ENCODE measurements around the gene FAM20B. TPM values are rescaled to one million over a fixed set of nuclear protein-coding genes. Genes with fewer than 3 reads are reported as not detected.
A peak's percentile ranks its signal among the peaks of the same experiment; 100 is the strongest.
"Not testable (repeated sequence)": the region's sequence is repeated elsewhere in the genome, so short reads cannot be mapped to it uniquely, and the experiment has no call there.

The FAM20B gene
- total RNA-seq, 1 donor from 2014 or later: 69.9 TPM

DNA sequence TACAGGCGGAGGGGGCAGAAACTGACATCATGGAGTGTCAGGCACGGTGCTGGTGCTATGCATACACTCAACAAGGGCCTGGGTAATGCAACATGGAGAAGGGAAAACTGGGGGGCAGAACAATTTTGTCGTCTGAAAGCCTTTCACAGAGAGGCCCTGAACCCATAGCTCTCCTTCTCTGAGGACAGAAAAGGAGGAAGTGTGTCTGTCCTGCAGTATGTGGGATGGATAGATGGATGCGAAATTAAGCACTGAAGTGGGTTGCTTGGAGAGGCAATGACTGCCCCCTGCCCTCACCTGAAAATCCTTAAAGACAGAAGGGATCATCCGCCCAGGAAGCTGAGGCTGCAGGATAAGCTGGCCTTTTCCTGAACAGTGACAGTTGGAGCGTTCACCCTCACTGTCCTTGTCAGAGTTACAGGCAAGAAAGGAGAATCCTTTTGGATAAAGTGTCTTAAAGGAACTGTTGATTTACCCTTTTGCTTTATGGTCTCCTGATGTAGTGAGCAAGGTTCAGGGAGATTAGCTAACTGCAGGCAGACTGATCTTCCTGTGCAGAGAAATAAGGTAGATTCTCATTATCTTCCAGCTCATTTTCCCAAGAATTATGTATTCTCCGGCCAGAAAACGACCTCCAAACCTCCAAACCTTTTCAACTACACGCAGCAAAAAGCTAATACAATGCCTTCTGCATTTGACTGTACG lies 1.6 kb upstream of the FAM20B start:
- DNase-seq (ENCODE audit: low spot score): no peak

DNA sequence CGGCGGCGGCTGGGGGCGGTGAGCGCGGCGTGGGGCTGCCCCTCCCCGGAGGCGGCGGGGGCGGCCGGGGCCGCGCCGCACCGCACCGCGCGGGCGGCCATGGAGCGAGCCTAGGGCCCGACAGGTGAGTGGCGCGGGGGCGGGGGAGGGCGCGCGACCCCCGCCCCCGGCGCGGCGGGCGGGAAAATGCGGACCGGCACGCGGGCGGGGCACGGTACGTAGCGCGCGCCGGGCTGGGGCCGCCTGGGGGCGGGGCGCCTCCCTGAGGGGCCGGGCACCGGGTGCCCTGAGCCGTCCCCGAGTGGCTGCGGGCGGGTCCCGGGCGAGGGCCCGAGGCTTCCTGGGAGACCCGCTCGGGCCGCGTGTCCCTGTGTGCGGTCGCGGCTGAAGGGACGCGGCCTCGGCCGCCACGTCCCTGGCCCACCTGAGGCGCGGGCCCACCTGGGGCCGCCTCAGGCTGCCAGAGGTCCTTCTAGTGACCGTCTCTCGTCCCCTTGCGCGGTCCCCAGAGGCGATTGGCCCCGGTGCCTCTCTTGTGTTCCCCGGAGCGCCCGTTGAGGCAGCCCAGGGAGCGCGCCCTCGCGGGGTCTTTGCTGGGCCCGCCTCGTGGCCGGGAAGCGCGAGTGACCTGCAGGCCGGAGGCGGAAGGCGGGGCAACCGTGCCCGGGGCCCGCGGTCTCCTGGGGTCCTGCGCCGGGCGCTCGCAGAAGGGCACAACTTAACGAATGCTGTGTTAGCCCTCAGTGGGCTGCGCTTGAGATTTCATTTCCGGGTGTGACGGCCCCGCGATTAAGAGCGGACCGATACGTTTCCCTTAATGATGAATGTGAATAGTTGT lies 500 bp downstream of the FAM20B start:
- peak; percentile 65 for DNase-seq (ENCODE audit: low spot score)

DNA sequence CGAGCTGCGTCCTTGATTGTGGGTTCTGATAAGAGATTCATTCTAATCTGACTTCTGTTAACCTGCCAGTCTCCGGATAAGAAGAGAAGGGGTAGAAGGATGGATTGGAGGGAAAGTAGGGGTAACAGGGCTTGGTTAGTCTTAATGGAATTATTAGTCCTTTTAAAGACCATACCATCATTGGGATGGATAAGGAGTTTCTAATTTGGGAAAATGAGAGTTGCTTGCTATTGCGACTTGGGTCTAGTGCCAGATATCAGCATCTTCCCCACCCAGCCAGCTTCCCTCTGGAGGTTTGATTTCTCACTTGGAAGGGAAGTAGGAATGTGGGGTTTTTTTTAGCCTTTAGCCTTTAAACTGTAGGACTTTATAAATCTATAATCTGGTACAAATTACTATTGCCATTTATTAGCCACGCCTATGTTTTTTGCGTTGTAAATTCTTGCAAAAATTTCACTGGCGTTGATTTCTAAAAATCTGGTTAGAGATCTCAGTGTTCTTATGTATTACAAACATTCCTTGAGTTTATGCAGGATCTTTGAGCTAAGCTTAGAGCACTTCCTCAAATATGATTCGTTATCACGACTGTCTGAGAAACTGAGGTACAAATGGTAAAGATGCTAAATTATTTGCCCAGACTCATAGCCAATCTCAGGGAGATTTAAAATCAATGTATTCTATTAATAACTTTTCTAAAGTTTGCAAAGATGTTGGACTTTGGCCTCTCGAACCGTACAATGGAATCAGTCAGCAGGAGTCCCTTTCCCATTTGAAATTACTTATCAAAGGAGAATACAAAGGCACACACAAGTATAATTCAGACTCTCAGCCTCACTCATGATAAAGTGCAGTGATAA lies 1.3 kb downstream of the FAM20B start:
- DNase-seq (ENCODE audit: low spot score): peak; percentile 46

DNA sequence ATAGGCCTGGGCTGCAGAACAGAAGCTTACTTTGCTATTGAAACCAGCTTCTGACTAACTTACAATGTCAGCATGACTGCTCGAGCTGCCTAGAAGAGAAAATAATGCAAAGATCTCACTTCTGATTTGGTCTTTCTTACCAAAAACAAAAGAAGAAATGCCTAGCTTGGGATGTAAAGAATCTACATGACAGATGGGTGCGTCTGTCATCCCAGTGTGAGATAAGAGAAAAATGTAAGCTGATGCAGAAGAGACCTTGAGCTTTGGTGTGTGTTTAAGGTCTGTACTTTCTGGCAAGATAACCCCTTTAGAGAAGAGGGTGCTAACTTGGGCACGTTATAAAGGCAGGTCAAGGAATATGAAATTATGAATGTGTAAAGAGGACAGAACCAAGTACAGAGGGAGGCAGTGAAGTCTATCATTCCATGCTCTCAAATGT lies 3.6 kb downstream of the FAM20B start:
- no peak for DNase-seq (ENCODE audit: low spot score)

DNA sequence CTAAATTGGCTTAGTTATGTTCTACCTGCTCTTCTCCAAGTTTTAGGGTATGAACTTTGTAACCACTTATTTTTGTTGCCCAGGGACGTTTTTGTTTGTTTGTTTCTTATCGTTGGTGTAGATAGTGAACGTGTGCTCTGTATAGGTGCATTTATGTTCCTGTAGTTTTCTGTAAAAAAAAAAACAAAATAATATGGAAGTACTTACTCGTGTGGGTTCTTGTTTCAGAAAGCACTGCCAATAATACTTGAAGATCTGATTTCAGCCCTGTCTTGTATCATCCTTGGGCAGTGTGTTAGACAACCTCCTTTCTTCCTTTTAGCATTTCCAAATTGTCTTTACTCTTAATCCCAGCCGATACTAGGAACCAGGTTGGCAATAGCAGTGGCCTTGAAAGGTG lies 4.4 kb downstream of the FAM20B start:
- no peak for DNase-seq (ENCODE audit: low spot score)

DNA sequence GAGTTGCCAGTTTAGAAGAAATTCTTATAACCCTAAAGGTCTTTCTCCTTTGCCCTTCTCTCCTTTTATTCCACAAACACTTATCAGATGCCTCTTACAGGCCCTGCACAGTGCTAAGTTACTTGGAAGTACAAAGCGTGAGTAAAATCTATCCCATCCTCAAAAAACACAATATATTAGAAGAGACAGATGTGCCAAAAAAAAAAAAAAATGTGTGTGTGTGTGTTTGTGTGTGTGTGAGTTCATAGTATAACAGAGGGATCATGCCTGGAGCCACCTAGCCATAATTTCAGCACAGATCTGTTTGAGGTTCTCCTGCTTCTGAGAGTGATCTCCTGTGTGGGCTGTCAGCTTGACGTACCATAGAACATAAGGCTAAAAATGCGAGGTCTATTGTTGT lies 5.0 kb downstream of the FAM20B start:
- DNase-seq (ENCODE audit: low spot score): no peak

DNA sequence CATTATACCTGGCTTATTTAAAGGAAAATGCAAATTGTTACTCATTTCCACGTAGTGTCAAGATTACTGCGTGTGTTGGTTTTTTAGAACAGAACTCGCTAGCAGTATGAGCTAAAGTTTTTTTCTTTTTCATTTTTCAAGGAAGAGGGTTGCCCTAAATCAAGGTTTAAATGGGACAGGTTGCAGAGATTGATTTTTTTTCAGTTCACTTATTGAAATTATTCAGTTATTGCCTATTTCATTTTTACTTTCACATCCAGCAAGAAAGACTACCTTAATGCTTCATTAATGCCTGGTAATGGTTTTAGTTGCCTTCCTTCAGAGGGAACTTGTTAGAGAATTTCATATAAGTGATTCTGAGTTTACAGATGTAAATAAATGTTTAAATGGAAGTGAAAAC lies 5.6 kb downstream of the FAM20B start:
- no peak for DNase-seq (ENCODE audit: low spot score)

DNA sequence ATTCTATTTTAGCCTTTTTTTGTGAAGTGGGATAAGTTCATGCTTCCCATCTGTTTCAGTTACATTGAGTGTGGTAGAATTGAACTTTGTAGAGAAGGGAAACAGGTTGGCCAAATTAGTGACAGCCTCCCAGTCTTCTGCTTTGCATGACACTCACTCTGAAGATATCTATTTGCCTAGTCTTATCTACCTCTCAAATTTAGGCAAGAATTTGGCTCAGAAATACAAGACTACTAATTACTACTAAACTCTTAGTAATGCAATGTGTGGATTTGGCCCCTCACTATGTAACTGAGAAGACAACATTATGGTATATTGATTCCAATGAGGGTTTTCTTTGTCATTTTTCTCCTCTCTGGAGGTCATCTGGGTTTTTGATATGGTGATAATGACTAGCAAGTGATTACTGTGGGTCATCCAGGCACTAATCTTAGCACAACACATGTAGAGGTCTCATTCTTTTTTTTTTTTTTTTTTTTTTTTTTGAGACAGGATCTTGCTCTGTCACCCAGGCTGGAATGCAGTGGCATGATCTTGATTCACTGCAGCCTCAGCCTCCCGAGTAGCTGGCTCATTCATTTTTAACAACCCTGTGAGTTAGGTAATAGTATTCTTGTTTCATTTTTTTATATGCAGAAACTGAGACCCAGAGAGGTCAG lies 6.3 kb downstream of the FAM20B start:
- no peak for DNase-seq (ENCODE audit: low spot score)

DNA sequence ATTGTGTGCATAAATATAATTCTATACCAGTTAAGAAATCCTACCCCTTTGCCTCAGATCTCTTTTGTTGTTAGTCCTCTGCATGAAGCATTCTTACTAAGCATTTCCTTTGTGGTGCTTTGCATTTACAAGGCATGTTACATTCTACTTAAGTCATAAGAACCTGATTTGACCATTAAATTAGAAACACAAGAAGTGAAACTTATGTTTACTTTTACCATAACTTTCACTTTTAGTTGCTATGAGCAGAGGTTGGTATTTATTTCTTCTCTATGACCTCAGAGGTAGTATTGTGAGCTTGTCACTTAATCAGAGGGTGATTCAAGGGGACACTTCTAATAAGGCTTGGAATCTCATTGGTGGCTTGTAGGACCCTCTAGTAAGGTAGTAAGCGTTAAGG lies 9.0 kb downstream of the FAM20B start:
- DNase-seq (ENCODE audit: low spot score): no peak

DNA sequence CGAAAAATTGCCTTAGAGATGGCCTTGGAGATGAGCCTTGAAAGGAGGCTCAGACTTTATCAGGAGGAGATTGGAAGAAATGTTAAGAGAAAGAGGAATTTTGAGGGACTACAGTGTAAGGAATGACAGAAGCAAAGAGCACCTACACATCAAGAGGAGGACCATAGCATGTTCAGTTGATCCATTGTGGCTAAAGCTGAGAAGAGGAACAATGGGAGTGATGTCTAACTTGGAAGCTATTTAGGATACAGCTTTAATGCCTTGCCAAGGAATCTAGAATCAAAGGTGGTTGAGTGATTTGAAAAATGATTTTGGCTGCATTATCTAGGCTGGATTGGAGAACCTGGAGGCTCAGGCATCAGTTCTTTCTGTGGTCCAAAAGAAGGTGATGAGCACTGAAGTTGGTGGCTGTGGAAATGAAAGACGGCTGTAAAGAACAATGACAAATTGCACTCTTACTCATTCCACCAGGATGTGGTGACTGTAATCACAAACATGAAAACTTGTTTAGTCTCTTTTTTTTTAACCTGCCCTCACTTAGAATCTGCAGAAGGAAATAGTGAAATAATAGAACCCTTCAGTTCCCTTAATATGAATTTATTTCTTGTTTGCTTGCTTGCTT lies 11.3 kb downstream of the FAM20B start:
- no peak for DNase-seq (ENCODE audit: low spot score)

DNA sequence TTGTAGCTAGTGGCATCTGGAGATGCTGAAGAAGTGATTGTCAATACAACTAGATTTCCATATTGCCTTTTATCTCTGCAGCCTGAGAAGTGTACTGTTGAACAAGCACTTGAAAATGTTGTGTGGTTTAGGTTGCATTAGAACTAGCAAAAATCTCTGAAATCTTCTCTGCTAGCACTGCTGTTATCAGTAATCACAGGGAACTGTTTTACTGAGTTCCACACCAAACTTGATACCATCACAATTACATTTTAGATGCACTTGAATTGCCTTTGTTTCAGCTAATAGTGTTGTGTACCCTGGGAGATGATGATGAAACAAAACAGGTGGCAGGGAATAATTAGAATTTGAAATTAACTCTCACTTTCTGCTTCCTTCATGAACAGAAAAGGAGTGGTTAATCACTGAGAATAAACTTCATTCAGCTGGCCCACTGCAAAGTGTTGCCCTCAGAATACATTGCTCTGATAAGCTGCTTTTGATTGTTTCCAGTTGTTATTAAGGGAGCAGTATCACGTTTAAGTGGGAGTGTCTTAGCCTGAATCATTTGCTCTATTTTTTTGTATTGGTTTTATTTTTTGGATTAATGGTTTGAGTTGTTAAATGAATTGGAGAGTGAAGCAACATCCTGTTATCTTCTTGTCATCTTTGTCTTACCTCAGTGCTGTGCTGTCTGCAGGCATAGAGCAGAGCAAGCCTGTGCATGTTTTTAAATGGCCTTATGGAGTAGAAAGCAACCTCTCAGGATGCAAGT lies 13.0 kb downstream of the FAM20B start:
- DNase-seq (ENCODE audit: low spot score): no peak

DNA sequence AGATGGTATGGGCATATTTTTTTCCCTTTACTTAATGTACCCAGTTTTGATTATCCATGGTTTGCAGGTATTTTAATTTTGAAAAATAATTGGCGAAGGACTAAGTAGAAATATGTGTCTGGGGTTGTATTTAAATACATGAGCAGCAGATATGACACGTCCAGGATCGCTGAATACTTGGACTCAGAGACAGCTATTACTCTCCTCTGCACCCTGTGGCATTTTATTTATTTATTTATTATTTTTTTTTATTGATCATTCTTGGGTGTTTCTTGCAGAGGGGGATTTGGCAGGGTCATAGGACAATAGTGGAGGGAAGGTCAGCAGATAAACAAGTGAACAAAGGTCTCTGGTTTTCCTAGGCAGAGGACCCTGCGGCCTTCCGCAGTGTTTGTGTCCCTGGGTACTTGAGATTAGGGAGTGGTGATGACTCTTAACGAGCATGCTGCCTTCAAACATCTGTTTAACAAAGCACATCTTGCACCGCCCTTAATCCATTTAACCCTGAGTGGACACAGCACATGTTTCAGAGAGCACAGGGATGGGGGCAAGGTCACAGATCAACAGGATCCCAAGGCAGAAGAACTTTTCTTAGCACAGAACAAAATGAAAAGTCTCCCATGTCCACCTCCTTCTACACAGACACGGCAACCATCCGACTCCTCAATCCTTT lies 13.9 kb downstream of the FAM20B start:
- DNase-seq (ENCODE audit: low spot score): not testable (repeated sequence)

DNA sequence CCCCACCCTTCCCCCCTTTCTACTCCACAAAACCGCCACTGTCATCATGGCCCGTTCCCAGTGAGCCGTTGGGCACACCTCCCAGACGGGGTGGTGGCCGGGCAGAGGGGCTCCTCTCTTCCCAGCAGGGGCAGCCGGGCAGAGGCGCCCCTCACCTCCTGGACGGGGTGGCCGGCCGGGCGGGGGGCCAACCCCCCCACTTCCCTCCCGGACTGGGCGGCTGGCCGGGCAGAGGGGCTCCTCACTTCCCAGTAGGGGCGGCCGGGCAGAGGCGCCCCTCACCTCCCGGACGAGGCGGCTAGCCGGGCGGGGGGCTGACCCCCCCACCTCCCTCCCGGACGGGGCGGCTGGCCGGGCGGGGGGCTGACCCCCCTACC lies 14.5 kb downstream of the FAM20B start:
- not testable (repeated sequence) for DNase-seq (ENCODE audit: low spot score)

DNA sequence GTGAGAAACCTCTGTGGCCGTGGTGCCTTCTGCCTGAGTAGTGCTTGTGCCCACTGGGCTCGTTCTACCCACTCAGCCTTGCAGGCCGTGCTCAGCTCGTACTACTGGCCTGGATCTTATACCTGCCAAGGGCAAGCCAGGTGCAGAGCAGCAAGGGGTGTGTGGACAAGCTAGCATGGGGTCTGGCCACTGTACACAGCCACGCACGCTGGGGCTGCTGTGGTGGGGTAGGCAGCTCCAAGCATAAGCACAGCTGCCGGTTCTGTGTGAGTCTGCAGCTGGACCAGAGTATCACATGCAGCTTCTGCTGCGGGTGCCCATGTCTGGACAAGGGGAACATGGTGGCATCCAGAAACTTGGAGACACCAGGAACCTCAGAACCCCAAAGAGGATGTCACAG lies 16.4 kb downstream of the FAM20B start:
- DNase-seq (ENCODE audit: low spot score): no peak

DNA sequence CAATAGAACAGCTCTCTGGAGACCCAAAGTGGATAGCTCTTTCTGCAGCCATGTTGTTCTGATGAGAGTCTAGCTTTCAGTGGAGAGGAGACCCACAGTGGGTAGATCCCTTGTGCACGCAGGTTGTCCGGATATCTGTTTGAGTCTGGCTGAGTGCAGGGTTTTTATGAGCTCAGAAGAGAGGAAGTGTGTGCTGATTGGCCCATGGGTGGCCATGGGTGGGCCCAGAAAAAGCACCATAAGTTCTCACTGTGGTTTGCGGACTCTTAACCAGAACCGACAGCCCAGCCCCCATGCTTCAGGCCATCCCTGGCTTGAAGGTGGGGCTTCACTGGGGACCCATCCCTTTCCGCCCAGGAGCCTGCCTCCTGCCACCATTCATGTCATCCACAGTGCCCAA lies 17.0 kb downstream of the FAM20B start:
- no peak for DNase-seq (ENCODE audit: low spot score)

DNA sequence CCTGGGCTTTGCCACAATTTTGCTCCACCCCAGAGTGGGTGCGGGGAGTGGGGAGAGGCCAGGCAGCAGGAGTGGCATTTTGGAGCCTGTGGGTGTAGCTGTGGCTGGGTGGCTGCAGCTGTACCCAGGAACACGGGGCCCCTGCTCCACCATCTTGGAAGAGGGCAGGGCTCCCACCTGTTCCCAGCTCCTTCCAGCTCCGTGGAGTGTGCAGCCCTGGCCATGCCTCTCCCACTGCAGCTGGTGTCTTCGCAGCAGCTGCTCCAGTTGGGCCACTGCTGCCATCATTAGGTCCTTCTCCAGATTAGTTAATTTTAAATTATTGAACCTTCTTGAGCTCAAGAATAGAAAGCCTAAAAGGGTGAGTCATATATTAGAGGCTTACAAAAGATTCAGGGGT lies 17.6 kb downstream of the FAM20B start:
- DNase-seq (ENCODE audit: low spot score): no peak

DNA sequence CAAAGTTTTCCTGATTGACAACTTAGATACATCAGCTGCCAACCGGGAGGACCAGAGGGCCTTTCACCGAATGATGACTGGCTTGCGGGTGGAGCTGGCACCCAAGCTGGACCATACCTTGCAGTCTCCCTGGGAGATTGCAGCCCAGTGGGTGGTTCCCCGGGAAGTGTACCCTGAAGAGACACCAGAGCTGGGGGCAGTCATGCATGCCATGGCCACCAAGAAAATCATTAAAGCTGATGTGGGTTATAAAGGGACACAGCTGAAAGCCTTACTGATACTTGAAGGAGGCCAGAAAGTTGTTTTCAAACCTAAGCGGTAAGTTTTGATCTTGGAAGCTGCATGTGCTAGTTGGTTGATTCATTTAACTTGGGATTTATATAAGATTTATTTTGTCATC lies 18.2 kb downstream of the FAM20B start:
- no peak for DNase-seq (ENCODE audit: low spot score)

DNA sequence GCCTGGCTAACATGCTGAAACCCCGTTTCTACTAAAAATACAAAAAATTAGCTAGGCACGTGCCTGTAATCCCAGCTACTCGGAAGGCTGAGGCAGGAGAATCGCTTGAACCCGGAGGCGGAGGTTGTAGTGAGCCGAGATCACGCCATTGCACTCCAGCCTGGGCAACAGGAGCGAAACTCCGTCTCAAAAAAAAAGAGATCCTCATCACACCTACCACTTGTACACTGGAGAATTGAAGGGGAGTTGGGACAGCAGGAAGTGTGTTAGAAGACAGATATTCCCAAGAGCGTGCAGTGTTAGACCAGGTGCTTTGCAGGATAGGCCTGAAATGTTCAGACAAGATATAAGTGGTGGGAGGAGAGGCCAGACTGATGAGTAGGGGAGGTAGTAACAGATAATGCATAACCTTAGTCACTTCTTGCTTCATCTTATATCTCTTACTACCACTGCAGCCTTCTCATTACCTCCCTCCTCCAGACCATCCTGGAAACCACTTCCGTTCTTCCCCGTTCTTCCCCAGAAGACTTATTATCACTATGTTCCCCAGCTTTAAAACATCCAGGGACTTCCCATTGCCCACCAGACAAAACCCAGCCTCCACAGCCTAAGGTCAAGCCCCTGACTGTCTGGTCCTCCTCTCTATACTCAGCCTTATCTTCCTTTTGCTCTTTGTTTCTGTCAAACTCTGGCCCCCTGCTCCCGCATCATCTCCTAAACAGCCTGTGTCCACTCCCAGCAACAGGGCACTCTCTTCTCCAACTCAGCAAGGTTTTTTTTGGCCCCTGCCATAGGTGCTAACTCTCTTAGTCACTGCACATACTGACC lies 21.3 kb downstream of the FAM20B start:
- no peak for DNase-seq (ENCODE audit: low spot score)

DNA sequence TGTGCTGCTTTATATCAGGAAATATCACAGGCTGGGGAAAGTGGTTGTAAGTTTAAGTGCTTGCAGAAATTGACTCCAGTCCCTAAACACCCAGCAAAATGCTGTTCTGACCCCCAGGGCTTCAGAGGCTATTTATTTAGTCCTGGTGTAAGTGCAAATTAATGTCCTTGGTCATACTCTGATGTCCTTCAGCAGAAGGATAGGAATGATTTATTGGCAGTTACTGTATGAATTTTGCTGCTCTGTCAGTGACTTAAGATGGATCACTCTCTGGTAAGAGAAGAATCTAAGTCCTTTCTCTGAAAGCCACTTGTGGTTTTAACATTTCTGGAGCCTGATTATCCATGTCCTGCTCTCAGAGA lies 21.9 kb downstream of the FAM20B start:
- DNase-seq (ENCODE audit: low spot score): no peak

All from mucosa of gallbladder (tissue), 1 donor.